Measurements from ENCODE around the gene BTBD17.

GRCh38 chr17:74396567-74396966 is 34.9 kb upstream of the BTBD17 start:
- TF ChIP-seq GABPA (IDR thresholded peaks at IDR 0.05; ENCODE audit: borderline replicate concordance, insufficient read depth, low read length): no peak
- TF ChIP-seq EGR1 (IDR thresholded peaks at IDR 0.05; ENCODE audit: borderline replicate concordance, low read depth, low read length): no peak
- no peak for TF ChIP-seq MAX (IDR thresholded peaks at IDR 0.05)
- no peak for TF ChIP-seq NANOG (IDR thresholded peaks at IDR 0.05; ENCODE audit: insufficient read depth, low read depth, low read length, poor library complexity, severe bottlenecking)
- no peak for TF ChIP-seq POLR2A (IDR thresholded peaks at IDR 0.05; ENCODE audit: control extremely low read depth in 1 of 2, low read depth in 2 of 2, low read length in 2 of 2)
- no peak for TF ChIP-seq TEAD4 (IDR thresholded peaks at IDR 0.05; ENCODE audit: low read depth, low read length)
- no peak for TF ChIP-seq YY1 (IDR thresholded peaks at IDR 0.05; ENCODE audit: low read depth, low read length)
- TF ChIP-seq, protein P1, sequence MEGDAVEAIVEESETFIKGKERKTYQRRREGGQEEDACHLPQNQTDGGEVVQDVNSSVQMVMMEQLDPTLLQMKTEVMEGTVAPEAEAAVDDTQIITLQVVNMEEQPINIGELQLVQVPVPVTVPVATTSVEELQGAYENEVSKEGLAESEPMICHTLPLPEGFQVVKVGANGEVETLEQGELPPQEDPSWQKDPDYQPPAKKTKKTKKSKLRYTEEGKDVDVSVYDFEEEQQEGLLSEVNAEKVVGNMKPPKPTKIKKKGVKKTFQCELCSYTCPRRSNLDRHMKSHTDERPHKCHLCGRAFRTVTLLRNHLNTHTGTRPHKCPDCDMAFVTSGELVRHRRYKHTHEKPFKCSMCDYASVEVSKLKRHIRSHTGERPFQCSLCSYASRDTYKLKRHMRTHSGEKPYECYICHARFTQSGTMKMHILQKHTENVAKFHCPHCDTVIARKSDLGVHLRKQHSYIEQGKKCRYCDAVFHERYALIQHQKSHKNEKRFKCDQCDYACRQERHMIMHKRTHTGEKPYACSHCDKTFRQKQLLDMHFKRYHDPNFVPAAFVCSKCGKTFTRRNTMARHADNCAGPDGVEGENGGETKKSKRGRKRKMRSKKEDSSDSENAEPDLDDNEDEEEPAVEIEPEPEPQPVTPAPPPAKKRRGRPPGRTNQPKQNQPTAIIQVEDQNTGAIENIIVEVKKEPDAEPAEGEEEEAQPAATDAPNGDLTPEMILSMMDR (IDR thresholded peaks at IDR 0.05; ENCODE audit: control extremely low read depth in 1 of 3, insufficient read depth in 1 of 3, low read depth in 1 of 3, low read length in 3 of 3): no peak
- TF ChIP-seq SIRT6 (IDR thresholded peaks at IDR 0.05; ENCODE audit: low read length): no peak
- no peak for TF ChIP-seq MAFK (IDR thresholded peaks at IDR 0.05; ENCODE audit: low read depth, low read length)
- no peak for TF ChIP-seq RBBP5 (IDR thresholded peaks at IDR 0.05; ENCODE audit: borderline replicate concordance, low read depth, low read length)
- no peak for TF ChIP-seq NRF1 (IDR thresholded peaks at IDR 0.05; ENCODE audit: low read depth, low read length)
